LNCAP (cell line): ENCODE data around the gene CGB7.

Source experiments
- CTCF ChIP-seq: fragments of 450-650 bp; IDR thresholded peaks from 2 replicates; pipeline ENCODE4 v1.5.1; 2017; ENCODE audit warnings: mild to moderate bottlenecking

The CGB7 gene

GRCh38 chr19:49006905-49007304, 50.6 kb downstream of the CGB7 start:
- no peak for TF ChIP-seq CTCF

GRCh38 chr19:49004964-49005614, 52.5 kb downstream of the CGB7 start:
- no peak for TF ChIP-seq CTCF
